ENCODE results near the gene CAMLG.

The CAMLG gene

GRCh38 chr5:134772461-134773125, 34.2 kb downstream of the CAMLG start:
- Mint-ChIP-seq H3K27me3 (ENCODE audit: low read depth) (no peaks in the 10 kb centered on the region), H3K4me3 (no peak overlapping the region)

GRCh38 chr5:134777366-134777765, 39.0 kb downstream of the CAMLG start:
- Mint-ChIP-seq H3K4me1 (no peaks in the 10 kb centered on the region), H3K9me3 (no peaks in the 10 kb centered on the region), H3K4me3 (no peak overlapping the region), H3K27ac (no peak overlapping the region), H3K36me3 (ENCODE audit: low read depth) (peaks cover 68% of the 10 kb centered on the region), H3K27me3 (ENCODE audit: low read depth) (no peaks in the 10 kb centered on the region)
- TF ChIP-seq CTCF (IDR thresholded peaks at IDR 0.05; ENCODE audit: unreplicated experiment in 3 of 3): no peak

More at GRCh38 chr5:134772461-134773125, 34.2 kb downstream of the CAMLG start:
- Mint-ChIP-seq H3K4me1 (no peaks in the 10 kb centered on the region), H3K27ac (no peak overlapping the region), H3K36me3 (ENCODE audit: low read depth) (peaks cover 65% of the 10 kb centered on the region), H3K9me3 (no peaks in the 10 kb centered on the region)
- no peak for TF ChIP-seq CTCF (IDR thresholded peaks at IDR 0.05; ENCODE audit: unreplicated experiment in 3 of 3)

- no peak overlapping the region for H3K4me3 Mint-ChIP-seq
- H3K27ac Mint-ChIP-seq: no peak overlapping the region
- H3K36me3 Mint-ChIP-seq (ENCODE audit: low read depth): peaks cover 70% of the 10 kb centered on the region
- no peaks in the 10 kb centered on the region for H3K4me1 Mint-ChIP-seq
- no peaks in the 10 kb centered on the region for H3K9me3 Mint-ChIP-seq
- TF ChIP-seq CTCF (IDR thresholded peaks at IDR 0.05; ENCODE audit: unreplicated experiment in 3 of 3): no peak
- no peaks in the 10 kb centered on the region for H3K27me3 Mint-ChIP-seq (ENCODE audit: low read depth)
Measured at GRCh38 chr5:134784241-134784920, 46.0 kb downstream of the CAMLG start.

GRCh38 chr5:134784946-134785620, 46.7 kb downstream of the CAMLG start:
- no peak for TF ChIP-seq CTCF (IDR thresholded peaks at IDR 0.05; ENCODE audit: unreplicated experiment in 3 of 3)
- Mint-ChIP-seq H3K27ac (no peak overlapping the region), H3K4me1 (no peaks in the 10 kb centered on the region), H3K9me3 (no peaks in the 10 kb centered on the region), H3K4me3 (no peak overlapping the region), H3K27me3 (ENCODE audit: low read depth) (no peaks in the 10 kb centered on the region), H3K36me3 (ENCODE audit: low read depth) (peaks cover 72% of the 10 kb centered on the region)

- H3K4me1 Mint-ChIP-seq: no peaks in the 10 kb centered on the region
- no peak for TF ChIP-seq CTCF (IDR thresholded peaks at IDR 0.05; ENCODE audit: unreplicated experiment in 3 of 3)
- H3K9me3 Mint-ChIP-seq: no peaks in the 10 kb centered on the region
- H3K4me3 Mint-ChIP-seq: no peak overlapping the region
- no peaks in the 10 kb centered on the region for H3K27me3 Mint-ChIP-seq (ENCODE audit: low read depth)
- H3K27ac Mint-ChIP-seq: no peak overlapping the region
- peaks cover 80% of the 10 kb centered on the region for H3K36me3 Mint-ChIP-seq (ENCODE audit: low read depth)
Measured at GRCh38 chr5:134787692-134788091, 49.3 kb downstream of the CAMLG start.
